ENCODE results near the gene MSANTD1.
"Not testable (repeated sequence)": the region's sequence is repeated elsewhere in the genome, so short reads cannot be mapped to it uniquely, and the experiment has no call there.

Gene MSANTD1

GRCh38 chr4:3297066-3297859 lies 48.3 kb downstream of the MSANTD1 start:
- no peaks in the 10 kb centered on the region for H3K9me3 ChIP-seq (ENCODE audit: control insufficient read depth, insufficient read depth, low read length)
- H3K4me1 ChIP-seq (ENCODE audit: insufficient read depth, low read length), result no peaks in the 10 kb centered on the region; the same call in 1 of the 2 replicates
- no peaks in the 10 kb centered on the region for H3K36me3 ChIP-seq (ENCODE audit: insufficient read depth, low read length)
- H3K9ac ChIP-seq (ENCODE audit: low read depth, low read length), result no peak overlapping the region

GRCh38 chr4:3299122-3299975 lies 50.4 kb downstream of the MSANTD1 start:
- Histone ChIP-seq H3K9ac (ENCODE audit: low read depth, low read length) (no peak overlapping the region), H3K36me3 (ENCODE audit: insufficient read depth, low read length) (no peaks in the 10 kb centered on the region), H3K9me3 (ENCODE audit: control insufficient read depth, insufficient read depth, low read length) (no peaks in the 10 kb centered on the region), H3K4me1 (ENCODE audit: insufficient read depth, low read length) (peaks cover 8% of the 10 kb centered on the region)

GRCh38 chr4:3299976-3300671 lies 51.2 kb downstream of the MSANTD1 start:
- Histone ChIP-seq H3K9ac (ENCODE audit: low read depth, low read length) (no peak overlapping the region), H3K9me3 (ENCODE audit: control insufficient read depth, insufficient read depth, low read length) (no peaks in the 10 kb centered on the region), H3K36me3 (ENCODE audit: insufficient read depth, low read length) (no peaks in the 10 kb centered on the region), H3K4me1 (ENCODE audit: insufficient read depth, low read length) (peaks cover 14% of the 10 kb centered on the region)

- not testable (repeated sequence) for H3K9me3 ChIP-seq (ENCODE audit: control insufficient read depth, insufficient read depth, low read length); H3K9ac ChIP-seq (ENCODE audit: low read depth, low read length); H3K36me3 ChIP-seq (ENCODE audit: insufficient read depth, low read length)
- H3K4me1 ChIP-seq (ENCODE audit: insufficient read depth, low read length), result peaks cover 22% of the 10 kb centered on the region
Observed at GRCh38 chr4:3300882-3301281, 51.9 kb downstream of the MSANTD1 start.

- Histone ChIP-seq H3K9ac (ENCODE audit: low read depth, low read length) (no peak overlapping the region), H3K4me1 (ENCODE audit: insufficient read depth, low read length) (peaks cover 27% of the 10 kb centered on the region), H3K9me3 (ENCODE audit: control insufficient read depth, insufficient read depth, low read length) (no peaks in the 10 kb centered on the region), H3K36me3 (ENCODE audit: insufficient read depth, low read length) (no peaks in the 10 kb centered on the region)
Observed at GRCh38 chr4:3301450-3302172, 52.7 kb downstream of the MSANTD1 start.

GRCh38 chr4:3302173-3302785 lies 53.3 kb downstream of the MSANTD1 start:
- no peak overlapping the region for H3K9ac ChIP-seq (ENCODE audit: low read depth, low read length)
- H3K9me3 ChIP-seq (ENCODE audit: control insufficient read depth, insufficient read depth, low read length), result no peaks in the 10 kb centered on the region
- H3K36me3 ChIP-seq (ENCODE audit: insufficient read depth, low read length), result no peaks in the 10 kb centered on the region
- peaks cover 27% of the 10 kb centered on the region for H3K4me1 ChIP-seq (ENCODE audit: insufficient read depth, low read length)

GRCh38 chr4:3302786-3303564 lies 54.0 kb downstream of the MSANTD1 start:
- no peaks in the 10 kb centered on the region for H3K36me3 ChIP-seq (ENCODE audit: insufficient read depth, low read length)
- peaks cover 27% of the 10 kb centered on the region for H3K4me1 ChIP-seq (ENCODE audit: insufficient read depth, low read length)
- no peak overlapping the region for H3K9ac ChIP-seq (ENCODE audit: low read depth, low read length)
- no peaks in the 10 kb centered on the region for H3K9me3 ChIP-seq (ENCODE audit: control insufficient read depth, insufficient read depth, low read length)

- H3K9me3 ChIP-seq (ENCODE audit: control insufficient read depth, insufficient read depth, low read length), result no peaks in the 10 kb centered on the region
- H3K36me3 ChIP-seq (ENCODE audit: insufficient read depth, low read length), result no peaks in the 10 kb centered on the region
- H3K9ac ChIP-seq (ENCODE audit: low read depth, low read length), result no peak overlapping the region
- peaks cover 27% of the 10 kb centered on the region for H3K4me1 ChIP-seq (ENCODE audit: insufficient read depth, low read length)
Observed at GRCh38 chr4:3303565-3303824, 54.5 kb downstream of the MSANTD1 start.

GRCh38 chr4:3303923-3304710 lies 55.2 kb downstream of the MSANTD1 start:
- Histone ChIP-seq H3K4me1 (ENCODE audit: insufficient read depth, low read length) (peaks cover 27% of the 10 kb centered on the region), H3K9ac (ENCODE audit: low read depth, low read length) (no peak overlapping the region), H3K9me3 (ENCODE audit: control insufficient read depth, insufficient read depth, low read length) (no peaks in the 10 kb centered on the region), H3K36me3 (ENCODE audit: insufficient read depth, low read length) (no peaks in the 10 kb centered on the region)

GRCh38 chr4:3304831-3305609 lies 56.1 kb downstream of the MSANTD1 start:
- H3K36me3 ChIP-seq (ENCODE audit: insufficient read depth, low read length), result no peaks in the 10 kb centered on the region
- H3K9me3 ChIP-seq (ENCODE audit: control insufficient read depth, insufficient read depth, low read length), result no peaks in the 10 kb centered on the region
- H3K4me1 ChIP-seq (ENCODE audit: insufficient read depth, low read length), result peaks cover 27% of the 10 kb centered on the region
- H3K9ac ChIP-seq (ENCODE audit: low read depth, low read length), result no peak overlapping the region

- H3K9ac ChIP-seq (ENCODE audit: low read depth, low read length), result no peak overlapping the region
- no peaks in the 10 kb centered on the region for H3K36me3 ChIP-seq (ENCODE audit: insufficient read depth, low read length)
- peaks cover 27% of the 10 kb centered on the region for H3K4me1 ChIP-seq (ENCODE audit: insufficient read depth, low read length)
- no peaks in the 10 kb centered on the region for H3K9me3 ChIP-seq (ENCODE audit: control insufficient read depth, insufficient read depth, low read length)
Observed at GRCh38 chr4:3305610-3306371, 56.8 kb downstream of the MSANTD1 start.

Data from ES-I3 (cell line).